Panc1 (cell line): ENCODE data around the gene PCNX2.

Experiments
- CTCF ChIP-seq: fragments of 450-650 bp; IDR thresholded peaks from 2 replicates; pipeline ENCODE4 v1.5.1; 2017; ENCODE audit warnings: mild to moderate bottlenecking
- REST ChIP-seq, 2 experiments: IDR thresholded peaks; 2 replicates each; pipeline ENCODE4 v1.6.1; 2011 to 2012; ENCODE audit warnings: low read depth in 2 of 2, control low read depth in 1 of 2, low read length in 1 of 2, mild to moderate bottlenecking in 1 of 2, moderate library complexity in 1 of 2; ENCODE audit not compliant: insufficient read depth in 1 of 2
- TCF7L2 ChIP-seq: IDR thresholded peaks from 2 replicates; pipeline ENCODE4 v1.6.1; 2011; ENCODE audit warnings: mild to moderate bottlenecking, low read depth, low read length, inconsistent platforms

- no peak for TF ChIP-seq CTCF
- no peak for TF ChIP-seq TCF7L2
- TF ChIP-seq REST (IDR thresholded peaks at IDR 0.05; ENCODE audit: insufficient read depth in 1 of 2, low read depth in 2 of 2, low read length in 1 of 2), result no peak
Measured at GRCh38 chr1:232985882-232986526, 309.5 kb downstream of the PCNX2 start.
